Body of pancreas (tissue), 4 donors: Measurements from ENCODE around the gene NAB1.

Source experiments
- POLR2A ChIP-seq, 3 donors: fragments of 450-650 bp; IDR thresholded peaks; one replicate each; pipeline ENCODE4 v1.6.1; 2016; ENCODE audit warnings: antibody characterized with exemption in 3 of 3, mild to moderate bottlenecking in 2 of 3
- TF ChIP-seq, protein P1 (sequence below), 7 experiments: fragments of 450-650 bp in 4 of 7; fragments of 200-600 bp in 3 of 7; sonication (generic) in 3 of 7; IDR thresholded peaks; one replicate each; pipeline ENCODE4 v1.5.1; 2016 to 2019; ENCODE audit warnings: antibody characterized with exemption in 7 of 7

- TF ChIP-seq, protein P1, sequence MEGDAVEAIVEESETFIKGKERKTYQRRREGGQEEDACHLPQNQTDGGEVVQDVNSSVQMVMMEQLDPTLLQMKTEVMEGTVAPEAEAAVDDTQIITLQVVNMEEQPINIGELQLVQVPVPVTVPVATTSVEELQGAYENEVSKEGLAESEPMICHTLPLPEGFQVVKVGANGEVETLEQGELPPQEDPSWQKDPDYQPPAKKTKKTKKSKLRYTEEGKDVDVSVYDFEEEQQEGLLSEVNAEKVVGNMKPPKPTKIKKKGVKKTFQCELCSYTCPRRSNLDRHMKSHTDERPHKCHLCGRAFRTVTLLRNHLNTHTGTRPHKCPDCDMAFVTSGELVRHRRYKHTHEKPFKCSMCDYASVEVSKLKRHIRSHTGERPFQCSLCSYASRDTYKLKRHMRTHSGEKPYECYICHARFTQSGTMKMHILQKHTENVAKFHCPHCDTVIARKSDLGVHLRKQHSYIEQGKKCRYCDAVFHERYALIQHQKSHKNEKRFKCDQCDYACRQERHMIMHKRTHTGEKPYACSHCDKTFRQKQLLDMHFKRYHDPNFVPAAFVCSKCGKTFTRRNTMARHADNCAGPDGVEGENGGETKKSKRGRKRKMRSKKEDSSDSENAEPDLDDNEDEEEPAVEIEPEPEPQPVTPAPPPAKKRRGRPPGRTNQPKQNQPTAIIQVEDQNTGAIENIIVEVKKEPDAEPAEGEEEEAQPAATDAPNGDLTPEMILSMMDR (IDR thresholded peaks at IDR 0.05) = no peak
- no peak for TF ChIP-seq POLR2A (IDR thresholded peaks at IDR 0.05)
Observed at GRCh38 chr2:190653231-190653630, 4.3 kb downstream of the NAB1 start.
